SK-N-SH treated with all-trans-retinoic acid at 6 μM for 48 hours (cell line): ENCODE results near the gene ZCCHC14.
"Not testable (repeated sequence)": the region's sequence is repeated elsewhere in the genome, so short reads cannot be mapped to it uniquely, and the experiment has no call there.

Source experiments
- ATAC-seq: fragments of 200-7000 bp; cut with Tn5 transposase; 3 replicates; pipeline ENCODE4 v1.9.1; 2020; ENCODE audit warnings: mild to moderate bottlenecking, moderate library complexity
- ARNTL ChIP-seq: fragments of 450-650 bp; formaldehyde crosslinking; IDR thresholded peaks from 2 replicates; pipeline ENCODE4 v1.5.0; 2020; ENCODE audit warnings: low read depth, mild to moderate bottlenecking, moderate library complexity, borderline replicate concordance
- BACH2 ChIP-seq: fragments of 250-450 bp; sonication (Bioruptor Pico); IDR thresholded peaks from 2 replicates; pipeline ENCODE4 v1.9.0; 2021; ENCODE audit warnings: mild to moderate bottlenecking, borderline replicate concordance
- CSDC2 ChIP-seq: fragments of 250-450 bp; sonication (Bioruptor Pico); IDR thresholded peaks from 2 replicates; pipeline ENCODE4 v1.5.0; 2020; ENCODE audit warnings: mild to moderate bottlenecking, moderate library complexity
- ESRRG ChIP-seq: fragments of 250-450 bp; sonication (Bioruptor Pico); IDR thresholded peaks from 2 replicates; pipeline ENCODE4 v1.6.1; 2021; ENCODE audit warnings: mild to moderate bottlenecking
- GLIS3 ChIP-seq: fragments of 250-450 bp; sonication (Bioruptor Pico); IDR thresholded peaks from 2 replicates; pipeline ENCODE4 v1.5.0; 2020; ENCODE audit warnings: mild to moderate bottlenecking, moderate library complexity
- ISL1 ChIP-seq: fragments of 250-450 bp; sonication (Bioruptor Pico); IDR thresholded peaks from 2 replicates; pipeline ENCODE4 v2.1.2; 2022; ENCODE audit warnings: mild to moderate bottlenecking, moderate library complexity
- OSR1 ChIP-seq: fragments of 250-450 bp; sonication (Bioruptor Pico); IDR thresholded peaks from 2 replicates; pipeline ENCODE4 v1.8.0; 2022; ENCODE audit warnings: moderate library complexity, mild to moderate bottlenecking, inconsistent platforms
- PATZ1 ChIP-seq: fragments of 250-450 bp; sonication (Bioruptor Pico); IDR thresholded peaks from 2 replicates; pipeline ENCODE4 v1.8.0; 2020; ENCODE audit warnings: mild to moderate bottlenecking, moderate library complexity, borderline replicate concordance
- RARB ChIP-seq: fragments of 250-450 bp; sonication (Bioruptor Pico); IDR thresholded peaks from 2 replicates; pipeline ENCODE4 v1.8.0; 2021; ENCODE audit warnings: mild to moderate bottlenecking, moderate library complexity
- SNAI2 ChIP-seq: fragments of 250-450 bp; sonication (Bioruptor Pico); IDR thresholded peaks from 2 replicates; pipeline ENCODE4 v1.5.0; 2020; ENCODE audit warnings: mild to moderate bottlenecking, moderate library complexity
- TOX ChIP-seq: fragments of 250-450 bp; sonication (Bioruptor Pico); IDR thresholded peaks from 2 replicates; pipeline ENCODE4 v1.8.0; 2021; ENCODE audit warnings: mild to moderate bottlenecking, moderate library complexity, borderline replicate concordance
- ZC3H10 ChIP-seq: fragments of 250-450 bp; sonication (Bioruptor Pico); IDR thresholded peaks from 2 replicates; pipeline ENCODE4 v1.5.1; 2021; ENCODE audit warnings: mild to moderate bottlenecking, moderate library complexity
- ZFP3 ChIP-seq: fragments of 250-450 bp; sonication (Bioruptor Pico); IDR thresholded peaks from 2 replicates; pipeline ENCODE4 v1.5.0; 2020; ENCODE audit warnings: mild to moderate bottlenecking, moderate library complexity
- ZFP30 ChIP-seq: fragments of 450-650 bp; formaldehyde crosslinking; IDR thresholded peaks from 2 replicates; pipeline ENCODE4 v1.5.0; 2022; ENCODE audit warnings: mild to moderate bottlenecking, moderate library complexity
- ZNF565 ChIP-seq: fragments of 450-650 bp; formaldehyde crosslinking; conservative IDR thresholded peaks from 2 replicates; pipeline ENCODE4 v1.5.0; 2020; ENCODE audit warnings: low read depth, mild to moderate bottlenecking, moderate library complexity
- ZNF70 ChIP-seq: fragments of 450-650 bp; formaldehyde crosslinking; IDR thresholded peaks from 2 replicates; pipeline ENCODE4 v1.5.0; 2020; ENCODE audit warnings: mild to moderate bottlenecking, moderate library complexity
- ZNF8 ChIP-seq: fragments of 450-650 bp; formaldehyde crosslinking; IDR thresholded peaks from 2 replicates; pipeline ENCODE4 v1.5.0; 2020; ENCODE audit warnings: mild to moderate bottlenecking, moderate library complexity
- TF ChIP-seq, protein P1 (sequence below): fragments of 250-450 bp; sonication (Bioruptor Pico); IDR thresholded peaks from 2 replicates; pipeline ENCODE4 v1.5.1; 2020; ENCODE audit warnings: low read depth, mild to moderate bottlenecking, moderate library complexity
- TF ChIP-seq, protein P2 (sequence below): fragments of 250-450 bp; sonication (Bioruptor Pico); IDR thresholded peaks from 2 replicates; pipeline ENCODE4 v1.8.0; 2021; ENCODE audit warnings: low read depth, mild to moderate bottlenecking, moderate library complexity, borderline replicate concordance
- TF ChIP-seq, protein P3 (sequence below): fragments of 250-450 bp; sonication (Bioruptor Pico); IDR thresholded peaks from 2 replicates; pipeline ENCODE4 v1.5.1; 2021; ENCODE audit warnings: mild to moderate bottlenecking, moderate library complexity

The ZCCHC14 gene

DNA sequence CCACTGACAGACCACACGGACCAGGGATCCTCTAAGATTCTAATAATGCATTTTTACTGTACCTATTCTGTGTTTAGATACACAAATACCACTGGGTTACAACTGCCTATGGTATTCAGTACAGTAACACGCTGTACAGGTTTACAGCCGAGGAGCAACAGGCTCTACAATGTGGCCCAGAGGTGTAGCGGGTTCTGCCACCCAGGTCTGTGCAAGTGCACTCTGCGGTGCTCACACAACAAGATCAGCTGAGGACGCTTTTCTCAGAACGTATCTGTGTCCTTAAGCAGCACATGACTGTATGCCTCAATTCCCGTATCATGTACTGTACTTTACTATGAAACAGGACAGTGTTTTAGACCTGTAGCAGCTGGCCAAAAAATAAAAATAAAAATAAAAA lies 6.5 kb downstream of the ZCCHC14 start:
- TF ChIP-seq SNAI2 (CRISPR knock-in tag): no peak
- no peak for TF ChIP-seq ZNF70 (CRISPR knock-in tag)
- no peak for TF ChIP-seq PATZ1 (CRISPR knock-in tag)
- TF ChIP-seq ZNF565: no peak
- no peak for TF ChIP-seq ZNF8 (CRISPR knock-in tag)
- TF ChIP-seq, protein P1, sequence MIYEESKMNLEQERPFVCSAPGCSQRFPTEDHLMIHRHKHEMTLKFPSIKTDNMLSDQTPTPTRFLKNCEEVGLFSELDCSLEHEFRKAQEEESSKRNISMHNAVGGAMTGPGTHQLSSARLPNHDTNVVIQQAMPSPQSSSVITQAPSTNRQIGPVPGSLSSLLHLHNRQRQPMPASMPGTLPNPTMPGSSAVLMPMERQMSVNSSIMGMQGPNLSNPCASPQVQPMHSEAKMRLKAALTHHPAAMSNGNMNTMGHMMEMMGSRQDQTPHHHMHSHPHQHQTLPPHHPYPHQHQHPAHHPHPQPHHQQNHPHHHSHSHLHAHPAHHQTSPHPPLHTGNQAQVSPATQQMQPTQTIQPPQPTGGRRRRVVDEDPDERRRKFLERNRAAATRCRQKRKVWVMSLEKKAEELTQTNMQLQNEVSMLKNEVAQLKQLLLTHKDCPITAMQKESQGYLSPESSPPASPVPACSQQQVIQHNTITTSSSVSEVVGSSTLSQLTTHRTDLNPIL (CRISPR knock-in tag): no peak
- no peak for TF ChIP-seq ISL1 (CRISPR knock-in tag)
- TF ChIP-seq ZFP3: no peak
- TF ChIP-seq OSR1 (CRISPR knock-in tag): no peak
- TF ChIP-seq GLIS3 (CRISPR knock-in tag): no peak
- TF ChIP-seq ZC3H10: no peak
- TF ChIP-seq, protein P2, sequence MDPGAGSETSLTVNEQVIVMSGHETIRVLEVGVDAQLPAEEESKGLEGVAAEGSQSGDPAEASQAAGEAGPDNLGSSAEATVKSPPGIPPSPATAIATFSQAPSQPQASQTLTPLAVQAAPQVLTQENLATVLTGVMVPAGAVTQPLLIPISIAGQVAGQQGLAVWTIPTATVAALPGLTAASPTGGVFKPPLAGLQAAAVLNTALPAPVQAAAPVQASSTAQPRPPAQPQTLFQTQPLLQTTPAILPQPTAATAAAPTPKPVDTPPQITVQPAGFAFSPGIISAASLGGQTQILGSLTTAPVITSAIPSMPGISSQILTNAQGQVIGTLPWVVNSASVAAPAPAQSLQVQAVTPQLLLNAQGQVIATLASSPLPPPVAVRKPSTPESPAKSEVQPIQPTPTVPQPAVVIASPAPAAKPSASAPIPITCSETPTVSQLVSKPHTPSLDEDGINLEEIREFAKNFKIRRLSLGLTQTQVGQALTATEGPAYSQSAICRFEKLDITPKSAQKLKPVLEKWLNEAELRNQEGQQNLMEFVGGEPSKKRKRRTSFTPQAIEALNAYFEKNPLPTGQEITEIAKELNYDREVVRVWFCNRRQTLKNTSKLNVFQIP: no peak
- no peak for TF ChIP-seq ESRRG (CRISPR knock-in tag)
- TF ChIP-seq CSDC2 (CRISPR knock-in tag): no peak
- no peak for ATAC-seq

DNA sequence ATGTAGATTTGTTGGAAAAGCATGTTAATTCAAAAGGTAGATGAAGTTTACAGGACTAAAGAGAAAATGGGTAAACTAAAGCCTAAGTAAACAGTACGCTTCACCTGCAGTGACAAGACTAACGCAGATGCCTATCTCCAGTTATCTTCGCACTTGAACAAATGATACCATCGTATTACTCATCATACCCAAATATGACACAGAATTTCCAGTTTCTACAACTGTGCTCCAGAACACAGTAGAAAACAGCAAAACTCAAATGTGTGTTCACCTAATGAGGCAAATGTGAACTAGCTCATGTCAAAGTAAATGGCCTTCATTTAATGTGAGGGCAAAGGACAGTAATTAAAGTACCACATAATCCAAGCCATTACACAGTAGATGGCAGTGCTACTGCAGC lies 7.0 kb downstream of the ZCCHC14 start:
- not testable (repeated sequence) for ATAC-seq

DNA sequence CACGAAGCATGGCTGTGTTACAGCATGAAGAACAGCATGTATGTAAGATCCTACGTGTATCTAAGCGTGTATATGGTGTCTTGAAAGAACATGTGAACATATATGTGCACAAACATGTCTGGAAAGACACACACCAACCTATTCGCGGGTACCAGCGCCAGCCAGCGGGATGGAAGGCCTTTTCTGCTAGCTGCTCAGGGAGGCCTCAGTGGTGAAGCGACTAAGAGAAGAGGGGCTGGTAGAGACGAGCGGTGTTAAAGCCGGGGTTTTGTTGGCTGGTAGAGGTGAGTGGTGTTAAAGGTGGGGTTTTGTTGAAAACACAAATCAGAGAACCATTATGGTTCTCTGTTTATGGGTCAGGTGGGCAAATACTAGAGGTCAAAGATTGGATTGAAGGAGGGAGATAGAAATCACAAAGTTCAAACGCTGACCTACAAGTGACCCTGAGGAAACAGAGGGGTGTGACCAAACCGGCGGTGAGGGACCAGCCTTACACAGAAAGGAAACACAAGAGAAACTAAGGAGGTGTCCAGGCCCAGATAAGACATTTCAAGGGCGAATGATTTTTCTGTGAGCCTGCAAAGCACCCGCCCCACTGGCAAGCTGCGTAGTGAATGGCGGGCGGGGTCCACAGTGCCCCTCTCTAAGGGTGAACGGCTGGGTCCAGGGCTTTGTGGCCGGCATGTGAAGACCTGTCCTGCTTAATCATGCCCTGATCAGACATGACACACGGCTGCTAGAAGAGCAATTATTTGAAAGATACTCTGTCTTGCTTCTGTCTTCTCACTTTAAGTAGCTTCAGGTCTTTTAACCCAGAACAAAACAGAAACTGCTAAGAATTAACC lies 8.1 kb downstream of the ZCCHC14 start:
- TF ChIP-seq CSDC2 (CRISPR knock-in tag) (no peak), TOX (no peak), BACH2 (CRISPR knock-in tag) (no peak), RARB (no peak), ARNTL (CRISPR knock-in tag) (no peak), ZNF565 (no peak), ZFP30 (CRISPR knock-in tag) (no peak), GLIS3 (CRISPR knock-in tag) (no peak), ZNF70 (CRISPR knock-in tag) (no peak), ZFP3 (no peak), PATZ1 (CRISPR knock-in tag) (no peak), ZC3H10 (no peak), SNAI2 (CRISPR knock-in tag) (no peak)
- TF ChIP-seq, protein P3, sequence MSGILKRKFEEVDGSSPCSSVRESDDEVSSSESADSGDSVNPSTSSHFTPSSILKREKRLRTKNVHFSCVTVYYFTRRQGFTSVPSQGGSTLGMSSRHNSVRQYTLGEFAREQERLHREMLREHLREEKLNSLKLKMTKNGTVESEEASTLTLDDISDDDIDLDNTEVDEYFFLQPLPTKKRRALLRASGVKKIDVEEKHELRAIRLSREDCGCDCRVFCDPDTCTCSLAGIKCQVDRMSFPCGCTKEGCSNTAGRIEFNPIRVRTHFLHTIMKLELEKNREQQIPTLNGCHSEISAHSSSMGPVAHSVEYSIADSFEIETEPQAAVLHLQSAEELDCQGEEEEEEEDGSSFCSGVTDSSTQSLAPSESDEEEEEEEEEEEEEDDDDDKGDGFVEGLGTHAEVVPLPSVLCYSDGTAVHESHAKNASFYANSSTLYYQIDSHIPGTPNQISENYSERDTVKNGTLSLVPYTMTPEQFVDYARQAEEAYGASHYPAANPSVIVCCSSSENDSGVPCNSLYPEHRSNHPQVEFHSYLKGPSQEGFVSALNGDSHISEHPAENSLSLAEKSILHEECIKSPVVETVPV (CRISPR knock-in tag): no peak
- TF ChIP-seq, protein P1 (CRISPR knock-in tag): no peak
- TF ChIP-seq, protein P2: no peak
- peak; percentile 6; the same call in 1 of the 3 replicates for ATAC-seq
